DMS79 (cell line): ENCODE results near the gene CCR9.
A peak's percentile ranks its signal among the peaks of the same experiment; 100 is the strongest.

Experiments used
- DNase-seq: peaks from one replicate; lab custom pipeline; 2025; lab: John Stamatoyannopoulos, UW

The CCR9 gene

GRCh38 chr3:45938043-45938435, 51.7 kb downstream of the CCR9 start:
- no peak for DNase-seq

- DNase-seq: no peak
Observed at GRCh38 chr3:45938864-45939263, 52.5 kb downstream of the CCR9 start.

DNA sequence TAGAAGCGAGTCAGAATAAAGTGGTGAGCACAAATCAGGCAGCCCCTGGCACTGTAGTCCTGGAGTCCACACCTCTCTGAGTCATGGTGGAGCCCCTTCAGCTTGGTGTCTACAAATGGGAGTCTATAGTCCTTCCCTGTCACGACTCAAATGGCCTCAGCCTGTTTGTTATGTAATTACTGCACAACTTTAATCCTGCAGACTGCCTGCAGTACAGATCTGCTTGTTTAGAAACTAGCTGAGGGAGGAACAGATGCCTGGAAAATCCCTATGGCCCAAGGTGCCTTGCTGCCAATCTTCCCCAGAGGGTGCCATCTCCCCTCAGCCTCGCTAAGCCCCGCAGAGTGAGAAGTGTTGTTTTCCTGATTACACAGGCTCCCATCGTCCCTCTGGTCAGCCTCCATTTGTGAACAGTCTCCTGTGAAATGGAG, 53.0 kb downstream of the CCR9 start:
- no peak for DNase-seq

DNA sequence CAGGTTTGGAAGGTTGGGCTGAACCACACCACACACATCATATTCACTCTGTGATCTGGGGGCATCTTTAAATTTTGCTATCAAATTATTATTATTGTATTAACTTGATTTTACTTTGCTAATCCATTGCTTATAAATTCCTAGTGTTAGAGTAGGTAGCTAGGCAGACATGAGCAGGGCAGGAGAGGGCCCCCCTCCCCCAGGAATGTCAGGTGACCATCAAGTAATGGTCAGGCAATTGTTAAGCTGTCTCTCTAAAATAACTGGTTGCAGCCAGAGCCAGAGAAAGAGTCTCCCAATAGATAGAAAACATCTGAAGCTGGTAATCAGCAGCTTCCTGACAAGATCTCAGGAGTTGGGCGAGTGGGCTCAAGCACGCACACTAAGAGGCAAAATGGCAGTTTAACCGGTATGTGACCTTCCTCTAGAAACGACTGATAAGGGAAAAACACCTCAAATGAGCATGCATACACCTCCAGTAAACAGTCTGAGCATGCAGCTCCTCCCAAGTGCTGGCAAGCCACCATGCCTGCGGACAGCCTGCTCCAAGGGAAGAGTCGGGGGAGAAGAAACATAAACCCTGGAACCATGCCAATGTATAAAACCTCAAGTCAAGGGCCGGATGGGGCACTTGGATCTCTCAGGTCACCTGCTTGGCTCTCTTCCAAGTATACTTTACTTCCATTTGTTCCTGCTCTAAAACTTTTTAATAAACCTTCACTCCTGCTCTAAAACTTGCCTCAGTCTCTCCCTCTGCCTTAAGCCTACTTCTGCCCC, 53.8 kb downstream of the CCR9 start:
- peak; percentile 53 for DNase-seq

DNA sequence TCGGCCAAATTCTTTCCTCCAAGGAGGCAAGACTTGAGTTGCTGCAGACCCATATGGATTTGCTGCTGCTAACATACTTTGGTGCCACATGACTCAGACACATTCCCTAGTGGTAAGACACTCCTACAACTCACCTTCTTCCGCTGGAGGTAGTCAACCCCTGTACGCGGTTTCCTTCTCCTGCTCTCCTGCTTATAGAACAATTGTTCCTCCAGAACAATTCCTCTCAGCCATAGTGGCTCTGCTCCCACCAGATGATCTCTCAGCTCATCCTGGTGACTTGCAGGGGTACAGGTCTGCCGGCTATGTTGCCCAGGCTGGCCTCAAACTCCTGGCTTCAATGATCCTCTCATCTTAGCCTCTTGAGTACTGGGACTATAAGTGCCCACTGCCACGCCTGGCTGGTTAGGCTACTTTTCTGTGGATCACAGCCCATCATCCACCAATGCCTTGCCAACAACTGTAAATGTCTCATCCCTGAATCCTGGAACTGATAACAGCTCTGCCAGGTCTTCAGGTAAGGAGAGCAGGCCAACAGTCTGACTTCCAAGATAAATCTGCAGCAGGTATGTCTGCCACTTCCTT, 54.5 kb downstream of the CCR9 start:
- no peak for DNase-seq

- no peak for DNase-seq
Observed at GRCh38 chr3:45942051-45942825, 55.9 kb downstream of the CCR9 start.

GRCh38 chr3:45943207-45943846, 57.0 kb downstream of the CCR9 start, which contains the start of gene CXCR6:
Gene CXCR6, plus strand, starts transcription at chr3:45943464. Its CDS starts 3,018 bp downstream, at chr3:45946482.
- no peak for DNase-seq

DNA sequence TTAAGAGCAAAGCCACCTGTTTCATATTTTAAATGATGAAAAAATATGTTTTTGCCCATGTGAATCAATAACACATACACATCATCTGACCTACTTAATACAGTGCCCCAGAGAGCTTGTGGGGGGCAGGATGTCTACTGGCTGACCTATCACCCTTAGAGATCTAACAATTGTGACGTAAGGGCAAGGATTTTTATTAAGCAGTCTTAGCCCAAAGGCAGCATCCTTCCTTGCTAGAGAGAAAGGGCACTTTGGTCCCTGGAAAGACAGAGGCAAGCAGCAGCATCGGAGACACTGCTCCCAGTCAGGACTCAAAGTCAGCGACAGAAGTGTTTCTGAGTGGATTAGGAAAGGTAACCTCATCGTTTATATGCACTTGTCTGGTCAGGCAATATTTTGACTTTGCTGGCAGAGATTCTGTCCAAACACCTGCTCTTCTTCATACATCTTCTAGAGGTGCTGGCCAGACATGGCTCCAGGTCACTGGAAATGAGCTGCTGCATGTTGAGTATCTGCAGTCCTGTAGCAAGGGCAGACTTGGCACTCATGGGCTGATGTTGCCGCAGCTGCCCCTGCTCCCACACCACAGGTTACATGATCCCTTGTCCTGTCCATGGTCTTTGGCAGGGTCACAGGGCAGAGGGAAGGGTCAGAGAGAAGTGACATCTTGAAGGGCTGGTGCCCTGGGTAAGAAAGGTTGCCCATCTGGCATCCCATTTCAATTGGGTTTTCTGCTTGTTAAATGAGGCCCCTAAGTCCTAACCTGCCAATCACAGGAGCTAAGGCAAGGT, 58.7 kb downstream of the CCR9 start:
- no peak for DNase-seq

DNA sequence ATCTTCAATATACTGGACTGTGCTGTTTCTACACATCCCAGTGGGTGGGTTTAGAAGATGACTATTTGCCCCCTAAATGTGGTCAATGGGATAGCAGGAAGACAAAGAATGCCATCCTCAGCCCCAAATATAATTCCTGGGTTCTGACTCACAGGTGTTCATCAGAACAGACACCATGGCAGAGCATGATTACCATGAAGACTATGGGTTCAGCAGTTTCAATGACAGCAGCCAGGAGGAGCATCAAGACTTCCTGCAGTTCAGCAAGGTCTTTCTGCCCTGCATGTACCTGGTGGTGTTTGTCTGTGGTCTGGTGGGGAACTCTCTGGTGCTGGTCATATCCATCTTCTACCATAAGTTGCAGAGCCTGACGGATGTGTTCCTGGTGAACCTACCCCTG, 60.0 kb downstream of the CCR9 start:
- DNase-seq: no peak

GRCh38 chr3:45946875-45947274, 60.5 kb downstream of the CCR9 start:
- no peak for DNase-seq

GRCh38 chr3:45947361-45947760, 61.0 kb downstream of the CCR9 start:
- DNase-seq: no peak

DNA sequence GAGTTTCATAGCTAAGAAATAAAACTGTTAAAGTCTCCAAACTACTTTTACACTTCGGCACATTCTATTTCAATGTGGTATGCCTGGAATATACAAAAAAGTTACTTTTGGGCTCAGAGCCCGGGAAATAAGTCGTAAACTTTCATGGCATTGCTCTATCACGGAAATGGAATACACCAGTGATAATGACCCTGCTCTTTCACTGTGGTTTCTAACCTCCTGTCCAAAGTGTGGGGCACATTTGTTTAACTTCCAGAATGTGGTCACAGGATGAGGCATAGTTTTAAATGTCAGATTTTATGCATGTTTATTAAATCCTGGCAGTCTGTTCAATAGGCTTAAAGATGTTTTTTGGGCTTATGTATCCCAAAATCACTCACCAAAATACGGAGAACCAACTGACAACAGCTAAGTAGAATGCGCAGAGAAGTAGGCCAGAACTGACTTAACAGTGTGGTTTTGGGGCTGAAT, 62.0 kb downstream of the CCR9 start:
- DNase-seq: no peak

DNA sequence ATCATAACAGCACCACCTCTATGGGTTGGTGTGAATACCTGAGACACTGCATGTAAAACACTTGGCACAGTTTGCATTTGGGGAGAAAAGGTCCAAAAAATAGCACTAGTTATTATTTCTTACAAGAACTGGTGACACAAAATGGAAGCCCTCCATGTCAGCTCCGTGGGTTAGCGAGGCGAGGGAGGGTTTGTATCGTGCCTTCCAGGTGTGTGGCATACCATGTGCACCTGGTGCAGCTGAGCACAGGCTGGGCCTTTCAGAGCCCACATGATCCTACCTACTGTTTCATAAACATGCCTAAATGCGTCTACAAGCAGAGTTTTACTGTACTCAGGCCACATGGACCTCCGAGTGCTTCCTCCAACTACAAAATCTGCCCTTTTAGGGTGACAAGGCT, 62.5 kb downstream of the CCR9 start:
- no peak for DNase-seq

- DNase-seq: no peak
Observed at GRCh38 chr3:45949432-45949831, 63.1 kb downstream of the CCR9 start.

DNA sequence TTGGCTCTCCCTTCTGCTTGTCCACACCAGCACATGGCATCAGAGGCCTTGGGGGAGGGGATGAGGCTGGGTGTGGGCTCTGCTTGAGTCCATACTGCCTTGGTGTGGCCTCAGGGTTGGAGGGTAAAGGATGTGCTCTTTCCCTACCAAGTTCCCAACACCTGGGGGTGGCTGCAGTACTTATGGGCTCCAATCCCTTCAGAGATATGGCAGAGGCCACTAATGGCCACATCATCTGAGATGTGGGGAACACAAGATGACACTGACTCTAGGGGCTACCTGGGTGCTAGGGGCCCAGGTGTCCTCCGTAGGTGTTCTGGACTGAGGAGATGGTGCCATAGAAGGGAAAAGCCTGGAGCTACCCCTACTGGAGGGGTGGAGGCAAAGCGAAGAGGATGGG, 63.8 kb downstream of the CCR9 start:
- no peak for DNase-seq

GRCh38 chr3:45950686-45951600, 64.6 kb downstream of the CCR9 start:
- DNase-seq: no peak

DNA sequence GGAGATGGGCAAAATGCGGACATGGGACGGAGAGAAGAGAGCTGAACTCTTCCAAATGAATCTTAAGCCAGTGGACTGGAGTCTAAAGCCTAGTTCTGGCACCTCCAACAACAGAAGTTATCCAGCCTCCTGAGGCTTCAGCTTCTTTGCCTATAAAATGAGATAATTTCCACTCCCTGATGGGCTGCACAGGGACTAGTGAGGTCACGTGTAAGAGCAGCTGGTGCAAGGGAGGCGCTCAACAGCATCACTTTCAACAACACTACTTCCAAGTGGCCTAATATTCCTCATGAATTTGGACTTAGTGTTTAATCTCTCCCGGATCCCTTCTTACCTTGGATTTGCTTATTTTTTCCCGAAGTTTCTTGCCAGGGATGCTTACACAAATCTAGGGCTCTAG, 65.6 kb downstream of the CCR9 start:
- no peak for DNase-seq

GRCh38 chr3:45952456-45952855, 66.1 kb downstream of the CCR9 start:
- DNase-seq: no peak
